AG10803 (cell line): ENCODE data around the gene CD47.

Experiments used
- DNase-seq: peaks from one replicate; pipeline ENCODE4 v3.0.0; 2010; ENCODE audit warnings: low read depth
- H3K4me3 ChIP-seq: 2 replicates; pipeline ENCODE4 v1.5.1; 2011; ENCODE audit warnings: mild to moderate bottlenecking, low read length, control low read depth
- TF ChIP-seq, protein P1 (sequence below): conservative IDR thresholded peaks from 2 replicates; pipeline ENCODE4 v1.5.1; 2011; ENCODE audit warnings: mild to moderate bottlenecking, low read length, control low read depth, inconsistent platforms

The CD47 gene

DNA sequence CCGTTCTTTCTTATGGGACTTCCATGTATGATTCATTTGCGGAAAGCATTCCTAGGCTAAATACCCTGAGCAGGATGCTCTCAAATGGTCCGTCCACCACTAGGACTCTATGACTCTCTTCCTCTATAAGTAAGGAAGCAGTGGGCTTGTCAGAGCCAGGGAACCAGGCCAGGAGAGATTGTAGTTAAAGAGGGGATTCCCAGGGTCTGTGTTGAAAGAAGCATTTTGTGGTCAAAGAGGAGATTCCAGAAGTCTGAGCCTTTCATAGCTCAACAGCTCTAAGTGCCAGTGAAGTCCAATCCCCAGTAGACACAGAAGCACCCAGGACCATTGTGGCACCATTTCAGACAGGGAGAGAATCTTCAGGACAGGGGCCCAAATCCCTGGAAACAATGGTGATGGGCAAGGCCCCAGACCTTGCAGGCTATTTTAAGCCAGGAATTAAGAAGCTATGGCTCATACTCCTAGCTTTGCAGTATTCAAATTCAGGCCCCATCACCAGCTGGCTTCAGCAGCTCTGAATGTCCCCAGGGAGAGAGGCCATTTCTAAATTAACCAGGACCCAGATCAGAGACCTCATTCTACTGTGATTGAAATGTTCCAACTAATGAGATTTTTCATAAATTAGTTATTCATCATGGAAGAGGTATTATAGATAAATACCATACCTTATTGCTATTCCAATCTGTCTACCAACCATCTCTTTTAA, 81.7 kb downstream of the CD47 start:
- TF ChIP-seq, protein P1, sequence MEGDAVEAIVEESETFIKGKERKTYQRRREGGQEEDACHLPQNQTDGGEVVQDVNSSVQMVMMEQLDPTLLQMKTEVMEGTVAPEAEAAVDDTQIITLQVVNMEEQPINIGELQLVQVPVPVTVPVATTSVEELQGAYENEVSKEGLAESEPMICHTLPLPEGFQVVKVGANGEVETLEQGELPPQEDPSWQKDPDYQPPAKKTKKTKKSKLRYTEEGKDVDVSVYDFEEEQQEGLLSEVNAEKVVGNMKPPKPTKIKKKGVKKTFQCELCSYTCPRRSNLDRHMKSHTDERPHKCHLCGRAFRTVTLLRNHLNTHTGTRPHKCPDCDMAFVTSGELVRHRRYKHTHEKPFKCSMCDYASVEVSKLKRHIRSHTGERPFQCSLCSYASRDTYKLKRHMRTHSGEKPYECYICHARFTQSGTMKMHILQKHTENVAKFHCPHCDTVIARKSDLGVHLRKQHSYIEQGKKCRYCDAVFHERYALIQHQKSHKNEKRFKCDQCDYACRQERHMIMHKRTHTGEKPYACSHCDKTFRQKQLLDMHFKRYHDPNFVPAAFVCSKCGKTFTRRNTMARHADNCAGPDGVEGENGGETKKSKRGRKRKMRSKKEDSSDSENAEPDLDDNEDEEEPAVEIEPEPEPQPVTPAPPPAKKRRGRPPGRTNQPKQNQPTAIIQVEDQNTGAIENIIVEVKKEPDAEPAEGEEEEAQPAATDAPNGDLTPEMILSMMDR: no peak
- no peak overlapping the region for H3K4me3 ChIP-seq
- DNase-seq: peak; percentile 84

DNA sequence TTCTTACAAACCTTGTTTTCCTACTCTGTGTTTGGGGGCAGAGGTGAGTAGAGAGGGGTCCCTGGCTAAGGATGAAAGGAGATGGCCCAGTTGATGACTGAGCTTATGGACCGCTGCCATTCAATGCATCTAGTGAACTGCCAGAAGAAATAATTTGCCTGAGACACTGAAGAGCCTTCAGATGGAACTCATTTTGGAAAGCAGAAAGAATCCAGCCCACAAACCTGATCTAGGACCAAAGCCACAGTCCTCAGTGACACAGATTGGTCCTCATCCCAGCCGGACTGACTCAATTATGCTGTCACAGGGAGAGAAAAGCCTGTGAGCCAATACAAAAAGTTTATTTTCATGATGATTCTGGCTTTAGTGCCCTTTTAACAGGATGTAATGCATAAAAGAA, 82.7 kb downstream of the CD47 start:
- TF ChIP-seq, protein P1: no peak
- no peak overlapping the region for H3K4me3 ChIP-seq
- peak; percentile 76 for DNase-seq

DNA sequence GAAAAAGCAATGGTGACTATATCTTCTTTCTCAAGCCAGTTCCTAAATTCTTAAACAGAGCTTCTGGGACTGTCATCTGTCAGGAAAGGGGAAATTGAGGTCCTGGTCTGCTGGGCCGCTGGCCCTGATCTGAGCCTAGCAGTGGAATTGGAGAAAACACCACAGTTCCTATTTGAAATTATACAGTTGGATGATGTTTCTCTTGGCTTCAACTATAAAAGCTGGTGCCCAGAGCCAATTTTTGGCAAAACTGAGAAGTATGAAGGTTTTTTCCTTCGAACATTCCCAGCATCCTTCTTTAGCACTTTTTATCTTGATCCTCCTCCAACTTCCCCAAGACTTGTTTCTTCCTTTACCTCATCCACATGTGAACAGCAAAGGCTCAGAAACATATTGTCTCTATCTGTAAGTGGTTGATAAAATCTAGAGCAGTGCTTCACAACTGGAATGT, 83.9 kb downstream of the CD47 start:
- no peak overlapping the region for H3K4me3 ChIP-seq
- TF ChIP-seq, protein P1: no peak
- peak; percentile 37 for DNase-seq

DNA sequence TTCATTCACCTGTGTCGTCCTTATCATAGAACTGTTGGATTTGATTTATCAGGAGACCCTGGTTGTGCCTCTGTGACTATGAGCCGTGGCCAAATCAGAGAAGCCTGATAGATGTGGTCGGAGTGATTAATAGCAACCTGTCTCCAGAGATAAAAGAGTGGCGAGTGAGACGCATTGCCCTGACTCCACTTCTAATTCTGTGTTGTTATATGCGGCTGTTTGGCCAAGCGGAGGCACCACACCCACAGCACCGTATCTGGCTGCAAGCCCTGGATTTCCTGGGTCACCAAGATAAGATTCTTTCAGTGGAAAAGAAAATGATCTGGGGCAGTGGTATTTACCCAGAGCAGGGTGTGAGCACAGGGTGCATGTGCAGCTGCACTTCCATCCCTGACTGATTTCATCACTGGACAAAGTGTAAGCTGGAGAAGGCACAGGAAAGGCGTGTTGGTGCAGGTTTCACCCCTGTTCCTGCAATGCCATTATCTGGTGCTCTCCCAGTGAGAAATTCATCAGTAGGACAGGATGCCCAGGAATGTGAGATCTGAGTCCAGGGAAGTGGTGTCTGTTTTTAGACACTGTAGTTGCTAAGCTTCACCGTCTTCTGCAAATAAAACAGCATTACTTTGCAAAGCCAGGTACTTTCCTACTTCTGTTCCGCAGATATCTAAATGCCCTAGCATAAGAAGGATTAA, 84.6 kb downstream of the CD47 start:
- H3K4me3 ChIP-seq: no peak overlapping the region
- peak; percentile 27 for DNase-seq
- TF ChIP-seq, protein P1: no peak

DNA sequence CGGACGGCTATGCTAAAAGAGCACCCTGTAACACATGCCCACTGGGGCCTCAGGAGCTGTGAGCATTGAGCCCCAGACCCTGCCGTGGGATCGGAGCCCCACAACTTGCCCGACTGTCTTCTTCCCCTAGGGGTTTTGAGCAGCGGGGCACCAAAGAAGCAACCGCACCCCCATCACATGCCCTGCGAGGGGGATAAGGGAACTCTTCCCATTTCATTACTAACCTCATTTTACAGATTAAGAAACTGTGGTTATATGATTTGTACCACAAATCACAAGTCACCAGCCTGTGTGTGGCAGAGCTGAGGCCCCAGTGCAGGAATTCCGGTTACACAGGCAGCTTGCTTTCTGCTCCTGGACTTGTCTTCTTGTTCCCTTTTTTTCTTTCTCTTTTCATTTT, 86.2 kb downstream of the CD47 start:
- DNase-seq: no peak
- no peak overlapping the region for H3K4me3 ChIP-seq
- TF ChIP-seq, protein P1: no peak

DNA sequence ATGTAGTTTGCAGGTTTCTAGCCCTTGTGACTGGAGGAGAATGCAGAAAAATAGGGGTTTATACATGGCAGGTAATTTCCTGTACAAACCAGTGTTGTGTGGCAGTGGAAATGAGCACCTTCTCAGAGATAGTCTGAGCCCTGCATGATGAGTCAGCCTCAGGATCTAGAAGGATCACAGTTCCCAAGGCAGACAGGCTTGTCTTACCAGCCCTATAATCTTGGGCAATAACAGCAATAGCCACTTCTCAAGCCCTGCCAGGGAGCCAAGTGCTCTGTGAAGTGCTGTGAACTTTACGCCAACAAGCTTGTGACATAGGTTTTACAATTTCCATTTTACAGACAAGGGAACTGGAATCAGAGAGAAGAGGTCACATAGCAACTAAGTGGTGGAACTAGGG, 89.4 kb downstream of the CD47 start:
- H3K4me3 ChIP-seq: no peak overlapping the region
- DNase-seq: peak; percentile 38
- TF ChIP-seq, protein P1: no peak
